Measurements from ENCODE around the gene SPAG16.

SPAG16 gene

DNA sequence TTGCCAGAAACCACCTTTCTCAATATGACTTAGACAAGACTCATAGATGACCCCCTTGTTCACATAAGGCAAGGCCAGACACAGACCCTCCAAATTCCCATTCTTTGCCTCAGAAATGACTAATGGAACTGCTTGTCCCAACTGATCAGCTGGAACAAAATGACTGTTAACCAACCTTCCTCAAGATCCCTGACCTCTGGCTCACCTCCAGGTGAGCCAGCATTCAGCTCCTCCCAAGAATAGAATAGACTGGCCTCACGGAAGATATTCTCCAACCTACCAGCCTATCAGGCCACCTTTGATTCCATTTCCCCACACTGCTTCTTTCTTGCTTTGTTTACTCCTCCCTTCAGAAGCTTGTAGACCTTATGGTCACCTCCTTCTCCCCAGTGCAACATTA lies 930.8 kb downstream of the SPAG16 start:
- Histone ChIP-seq H3K4me3 (ENCODE audit: low read depth, low read length, poor library complexity, severe bottlenecking) (no peak overlapping the region), H3F3A (ENCODE audit: insufficient read depth, low read length) (no peaks in the 10 kb centered on the region), H3K4me2 (ENCODE audit: low read length) (no peak overlapping the region), H3K9ac (ENCODE audit: low read length) (no peak overlapping the region), H2AFZ (ENCODE audit: low read length) (no peak overlapping the region), H3K79me2 (ENCODE audit: insufficient read depth, low read length) (no peaks in the 10 kb centered on the region), H3K36me3 (ENCODE audit: insufficient read depth, low read length) (no peaks in the 10 kb centered on the region), H3K9me2 (ENCODE audit: low read depth, low read length) (no peaks in the 10 kb centered on the region), H3K27me3 (ENCODE audit: insufficient read depth, low read length) (no peaks in the 10 kb centered on the region), H3K9me3 (ENCODE audit: low read length) (no peaks in the 10 kb centered on the region), H4K20me1 (ENCODE audit: insufficient read depth, low read length) (no peaks in the 10 kb centered on the region), H3K4me1 (ENCODE audit: insufficient read depth, low read length, severe bottlenecking) (no peaks in the 10 kb centered on the region), H3K27ac (ENCODE audit: low read depth, low read length, poor library complexity, severe bottlenecking) (no peak overlapping the region)
- TF ChIP-seq EZH2 (IDR thresholded peaks at IDR 0.05; ENCODE audit: borderline replicate concordance, low read length), result no peak
- TF ChIP-seq, protein P1, sequence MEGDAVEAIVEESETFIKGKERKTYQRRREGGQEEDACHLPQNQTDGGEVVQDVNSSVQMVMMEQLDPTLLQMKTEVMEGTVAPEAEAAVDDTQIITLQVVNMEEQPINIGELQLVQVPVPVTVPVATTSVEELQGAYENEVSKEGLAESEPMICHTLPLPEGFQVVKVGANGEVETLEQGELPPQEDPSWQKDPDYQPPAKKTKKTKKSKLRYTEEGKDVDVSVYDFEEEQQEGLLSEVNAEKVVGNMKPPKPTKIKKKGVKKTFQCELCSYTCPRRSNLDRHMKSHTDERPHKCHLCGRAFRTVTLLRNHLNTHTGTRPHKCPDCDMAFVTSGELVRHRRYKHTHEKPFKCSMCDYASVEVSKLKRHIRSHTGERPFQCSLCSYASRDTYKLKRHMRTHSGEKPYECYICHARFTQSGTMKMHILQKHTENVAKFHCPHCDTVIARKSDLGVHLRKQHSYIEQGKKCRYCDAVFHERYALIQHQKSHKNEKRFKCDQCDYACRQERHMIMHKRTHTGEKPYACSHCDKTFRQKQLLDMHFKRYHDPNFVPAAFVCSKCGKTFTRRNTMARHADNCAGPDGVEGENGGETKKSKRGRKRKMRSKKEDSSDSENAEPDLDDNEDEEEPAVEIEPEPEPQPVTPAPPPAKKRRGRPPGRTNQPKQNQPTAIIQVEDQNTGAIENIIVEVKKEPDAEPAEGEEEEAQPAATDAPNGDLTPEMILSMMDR (IDR thresholded peaks at IDR 0.05; ENCODE audit: low read length), result no peak

DNA sequence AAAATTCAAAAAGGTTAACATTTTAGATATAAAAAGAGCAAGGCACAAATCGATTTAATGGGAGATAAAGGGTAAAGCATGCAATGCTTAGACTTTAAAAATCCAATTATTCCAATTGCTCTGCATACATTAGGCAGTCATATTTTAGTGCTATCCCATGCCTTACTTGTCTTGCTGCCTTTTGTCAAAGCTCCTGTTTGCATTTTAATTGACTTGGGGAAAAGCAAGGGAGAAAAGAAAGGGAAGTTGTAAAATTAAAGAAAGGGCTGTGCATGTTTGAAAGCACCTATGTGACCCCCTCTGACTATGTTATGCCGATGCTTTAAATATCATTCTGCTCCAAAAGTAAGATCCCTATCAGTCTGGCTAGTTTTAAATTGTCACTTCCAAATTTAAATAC lies 932.9 kb downstream of the SPAG16 start:
- no peak overlapping the region for H3K4me2 ChIP-seq (ENCODE audit: low read length)
- no peaks in the 10 kb centered on the region for H3K36me3 ChIP-seq (ENCODE audit: insufficient read depth, low read length)
- no peak overlapping the region for H2AFZ ChIP-seq (ENCODE audit: low read length)
- no peak overlapping the region for H3K4me3 ChIP-seq (ENCODE audit: low read depth, low read length, poor library complexity, severe bottlenecking)
- H3K27me3 ChIP-seq (ENCODE audit: insufficient read depth, low read length), result no peaks in the 10 kb centered on the region
- no peaks in the 10 kb centered on the region for H4K20me1 ChIP-seq (ENCODE audit: insufficient read depth, low read length)
- H3K9me2 ChIP-seq (ENCODE audit: low read depth, low read length), result no peaks in the 10 kb centered on the region
- no peak overlapping the region for H3K27ac ChIP-seq (ENCODE audit: low read depth, low read length, poor library complexity, severe bottlenecking)
- H3K9me3 ChIP-seq (ENCODE audit: low read length), result no peaks in the 10 kb centered on the region
- no peak for TF ChIP-seq EZH2 (IDR thresholded peaks at IDR 0.05; ENCODE audit: borderline replicate concordance, low read length)
- TF ChIP-seq, protein P1 (IDR thresholded peaks at IDR 0.05; ENCODE audit: low read length), result no peak
- H3K9ac ChIP-seq (ENCODE audit: low read length), result no peak overlapping the region
- H3K79me2 ChIP-seq (ENCODE audit: insufficient read depth, low read length), result no peaks in the 10 kb centered on the region
- no peaks in the 10 kb centered on the region for H3F3A ChIP-seq (ENCODE audit: insufficient read depth, low read length)
- no peaks in the 10 kb centered on the region for H3K4me1 ChIP-seq (ENCODE audit: insufficient read depth, low read length, severe bottlenecking)

DNA sequence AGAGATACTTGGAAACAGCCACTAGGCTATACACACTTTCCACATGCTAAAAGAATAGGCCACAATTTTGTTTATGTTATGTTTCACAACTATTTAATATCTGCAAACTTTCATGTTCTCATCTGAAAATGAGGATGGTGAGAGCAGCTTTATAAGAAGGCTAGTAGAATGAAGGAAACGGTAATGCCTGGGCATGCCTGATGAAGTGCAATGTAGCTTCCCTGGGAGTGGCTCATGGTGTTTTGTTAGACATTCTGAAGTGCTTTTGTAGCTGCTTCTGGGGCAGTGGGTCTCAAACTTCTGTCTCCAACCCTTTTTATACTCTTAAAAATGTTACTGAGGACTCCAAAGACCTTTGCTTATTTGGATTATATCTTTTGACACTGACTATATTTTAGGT lies 933.3 kb downstream of the SPAG16 start:
- no peaks in the 10 kb centered on the region for H3K36me3 ChIP-seq (ENCODE audit: insufficient read depth, low read length)
- no peak overlapping the region for H2AFZ ChIP-seq (ENCODE audit: low read length)
- no peaks in the 10 kb centered on the region for H3K27me3 ChIP-seq (ENCODE audit: insufficient read depth, low read length)
- TF ChIP-seq, protein P1 (IDR thresholded peaks at IDR 0.05; ENCODE audit: low read length), result no peak
- no peak for TF ChIP-seq EZH2 (IDR thresholded peaks at IDR 0.05; ENCODE audit: borderline replicate concordance, low read length)
- H3K4me2 ChIP-seq (ENCODE audit: low read length), result no peak overlapping the region
- no peaks in the 10 kb centered on the region for H3K79me2 ChIP-seq (ENCODE audit: insufficient read depth, low read length)
- H3K4me3 ChIP-seq (ENCODE audit: low read depth, low read length, poor library complexity, severe bottlenecking), result no peak overlapping the region
- no peaks in the 10 kb centered on the region for H4K20me1 ChIP-seq (ENCODE audit: insufficient read depth, low read length)
- H3K9me2 ChIP-seq (ENCODE audit: low read depth, low read length), result no peaks in the 10 kb centered on the region
- H3K27ac ChIP-seq (ENCODE audit: low read depth, low read length, poor library complexity, severe bottlenecking), result no peak overlapping the region
- no peak overlapping the region for H3K9ac ChIP-seq (ENCODE audit: low read length)
- H3F3A ChIP-seq (ENCODE audit: insufficient read depth, low read length), result no peaks in the 10 kb centered on the region
- H3K9me3 ChIP-seq (ENCODE audit: low read length), result no peaks in the 10 kb centered on the region
- no peaks in the 10 kb centered on the region for H3K4me1 ChIP-seq (ENCODE audit: insufficient read depth, low read length, severe bottlenecking)

All from OCI-LY1 (cell line).